ENCODE results near the gene TYK2.
A peak's percentile ranks its signal among the peaks of the same experiment; 100 is the strongest.
"Not testable (repeated sequence)": the region's sequence is repeated elsewhere in the genome, so short reads cannot be mapped to it uniquely, and the experiment has no call there.

Gene TYK2

DNA sequence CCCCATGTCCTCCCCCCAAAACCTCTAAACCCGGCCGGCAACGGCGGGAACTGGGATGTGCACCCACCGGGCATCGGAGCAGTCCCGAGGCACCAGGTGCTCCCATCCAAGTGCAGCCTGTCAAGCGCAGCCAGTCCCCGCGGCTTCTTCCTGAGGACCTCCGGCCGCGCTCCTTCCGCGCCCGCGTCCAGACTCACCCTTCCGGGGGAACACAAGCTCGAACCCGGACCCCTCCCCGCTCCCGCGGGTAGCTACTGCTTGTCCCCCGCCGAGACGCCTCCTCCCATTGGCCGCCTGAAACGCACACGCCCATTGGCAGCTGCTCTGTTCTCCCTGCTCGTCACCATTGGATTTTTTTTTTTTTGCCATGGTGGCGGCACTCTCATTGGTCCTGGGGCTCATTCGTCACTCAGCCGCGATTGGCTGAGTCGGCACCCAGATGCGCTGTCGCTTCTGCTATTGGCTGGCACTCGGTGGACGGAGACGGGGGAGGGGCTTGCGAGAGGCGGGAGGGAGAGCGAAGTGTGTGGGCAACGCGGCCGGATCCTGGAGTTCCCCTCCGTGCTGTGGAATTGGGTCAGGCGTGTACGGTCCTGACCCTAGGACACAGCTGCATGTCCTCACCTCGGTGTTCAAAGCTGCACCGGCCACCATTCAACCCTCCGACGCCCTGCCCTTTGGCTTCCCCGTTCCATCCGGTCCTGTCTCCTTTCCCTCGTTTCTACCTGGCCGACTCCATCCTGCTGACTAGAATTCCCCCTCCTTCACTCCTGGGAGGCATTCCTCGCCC is at the start of gene TYK2:
Gene TYK2, minus strand, starts transcription at position 260 of the 790 bp plus-strand sequence. CDS start 2,166 bp downstream, outside the sequence.
- DNase-seq (ENCODE audit: low read depth) = peak; percentile 89

DNA sequence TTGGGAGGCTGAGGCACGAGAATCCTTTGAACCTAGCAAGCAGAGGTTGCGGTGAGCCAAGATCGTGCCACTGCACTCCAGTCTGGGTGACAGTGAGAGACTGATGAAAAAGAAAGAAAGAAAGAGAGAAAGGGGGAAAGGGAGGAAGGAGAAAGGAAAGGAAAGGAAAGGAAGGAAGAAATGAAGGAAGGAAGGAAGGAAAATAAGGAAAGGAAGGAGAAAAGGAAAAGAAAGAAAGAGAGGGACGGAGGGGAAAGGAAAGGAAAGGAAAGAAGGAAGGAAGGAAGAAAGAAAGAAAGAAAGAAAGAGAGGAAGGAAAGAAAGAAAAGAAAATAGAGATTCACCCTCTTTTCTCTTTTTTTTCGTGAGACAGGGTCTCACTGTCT is 48.6 kb upstream of the TYK2 start:
- no peak for DNase-seq (ENCODE audit: low read depth)

DNA sequence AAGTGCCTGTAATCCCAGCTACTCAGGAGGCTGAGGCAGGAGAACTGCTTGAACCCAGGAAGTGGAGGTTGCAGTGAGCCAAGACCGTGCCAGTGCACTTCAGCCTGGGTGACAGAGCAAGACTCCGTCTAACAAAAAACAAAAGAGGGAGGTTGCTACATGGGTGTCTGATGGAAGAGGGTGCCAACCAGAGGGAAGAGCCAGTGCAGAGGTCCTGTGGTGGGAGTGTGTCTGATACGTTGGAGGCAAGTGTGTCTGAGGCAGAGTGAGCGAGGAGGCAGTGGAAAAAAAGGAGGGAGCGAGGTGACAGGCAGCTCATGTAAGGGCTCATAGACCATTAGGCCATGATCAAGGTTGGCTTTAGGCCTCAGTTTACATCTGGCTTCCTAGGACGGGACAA is 46.8 kb upstream of the TYK2 start:
- DNase-seq (ENCODE audit: low read depth) = no peak

DNA sequence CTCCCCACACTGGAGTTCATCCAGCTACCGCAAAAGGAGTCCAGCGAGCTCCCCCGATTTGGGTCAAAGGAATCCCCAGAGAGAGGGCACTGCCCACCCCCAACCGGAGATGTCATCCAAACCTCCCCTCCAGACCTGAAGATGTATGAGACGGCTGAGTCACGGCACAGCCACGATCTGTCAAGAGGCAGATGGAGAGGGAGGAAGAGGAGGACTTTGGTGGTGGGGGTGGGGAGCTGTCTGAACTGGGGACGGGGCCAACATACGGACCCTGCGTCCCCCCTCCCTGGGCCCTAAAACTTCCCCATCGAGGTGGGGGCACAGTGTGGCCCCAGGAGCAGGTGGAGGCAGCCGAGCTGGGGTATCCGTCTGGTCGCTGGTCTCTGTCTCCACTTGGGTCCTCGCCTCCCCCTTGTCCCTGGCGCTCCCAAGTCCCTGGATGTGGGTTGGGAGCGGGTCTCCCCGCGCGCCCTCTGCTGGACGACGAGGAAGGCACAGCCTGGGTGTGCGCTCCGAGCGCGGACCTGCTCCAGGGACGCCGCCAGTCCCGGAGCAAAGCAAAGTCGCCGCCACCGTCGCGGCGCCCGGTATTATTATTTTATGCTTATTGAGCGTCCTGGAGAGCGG is 43.8 kb upstream of the TYK2 start:
- DNase-seq (ENCODE audit: low read depth) = peak; percentile 52

DNA sequence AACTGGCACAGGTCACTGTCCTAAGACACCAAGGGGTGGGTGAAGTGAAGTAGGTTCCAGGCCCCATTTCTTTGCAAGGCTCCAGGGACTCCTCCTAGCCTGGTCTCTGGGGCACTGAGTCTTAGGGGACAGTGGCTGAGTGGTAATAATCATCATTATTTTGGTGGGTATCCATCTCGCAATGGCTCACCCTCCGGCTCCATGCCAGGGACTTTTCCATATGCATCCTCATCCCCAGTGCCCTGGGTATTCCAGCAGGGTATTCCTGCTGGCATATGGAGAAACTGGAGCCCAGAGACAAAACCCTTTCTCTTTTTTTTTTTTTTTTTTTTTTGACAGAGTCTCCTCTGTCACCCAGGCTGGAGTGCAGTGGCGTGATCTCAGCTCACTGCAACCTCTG is 42.5 kb upstream of the TYK2 start:
- no peak for DNase-seq (ENCODE audit: low read depth)

DNA sequence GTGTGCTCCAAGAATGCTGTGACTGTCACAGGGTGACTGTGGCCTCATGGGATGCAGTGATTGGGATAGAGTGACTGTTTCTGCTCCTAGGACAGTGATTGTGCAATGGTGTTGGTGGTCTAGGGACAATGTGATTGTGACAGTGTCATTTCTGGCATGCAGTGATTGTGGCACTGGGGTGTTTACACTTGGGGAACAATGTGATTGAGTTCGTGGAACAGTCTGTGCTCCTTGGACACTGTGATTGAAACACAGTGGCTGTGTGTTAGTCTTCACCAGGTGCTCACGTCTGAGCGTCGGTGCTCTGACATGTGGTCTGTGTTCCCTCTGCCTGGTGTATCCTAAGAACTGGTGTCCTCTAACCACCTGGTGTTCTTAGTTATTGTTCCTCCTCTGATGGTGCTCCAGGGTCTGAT is 41.7 kb upstream of the TYK2 start:
- DNase-seq (ENCODE audit: low read depth) = no peak

DNA sequence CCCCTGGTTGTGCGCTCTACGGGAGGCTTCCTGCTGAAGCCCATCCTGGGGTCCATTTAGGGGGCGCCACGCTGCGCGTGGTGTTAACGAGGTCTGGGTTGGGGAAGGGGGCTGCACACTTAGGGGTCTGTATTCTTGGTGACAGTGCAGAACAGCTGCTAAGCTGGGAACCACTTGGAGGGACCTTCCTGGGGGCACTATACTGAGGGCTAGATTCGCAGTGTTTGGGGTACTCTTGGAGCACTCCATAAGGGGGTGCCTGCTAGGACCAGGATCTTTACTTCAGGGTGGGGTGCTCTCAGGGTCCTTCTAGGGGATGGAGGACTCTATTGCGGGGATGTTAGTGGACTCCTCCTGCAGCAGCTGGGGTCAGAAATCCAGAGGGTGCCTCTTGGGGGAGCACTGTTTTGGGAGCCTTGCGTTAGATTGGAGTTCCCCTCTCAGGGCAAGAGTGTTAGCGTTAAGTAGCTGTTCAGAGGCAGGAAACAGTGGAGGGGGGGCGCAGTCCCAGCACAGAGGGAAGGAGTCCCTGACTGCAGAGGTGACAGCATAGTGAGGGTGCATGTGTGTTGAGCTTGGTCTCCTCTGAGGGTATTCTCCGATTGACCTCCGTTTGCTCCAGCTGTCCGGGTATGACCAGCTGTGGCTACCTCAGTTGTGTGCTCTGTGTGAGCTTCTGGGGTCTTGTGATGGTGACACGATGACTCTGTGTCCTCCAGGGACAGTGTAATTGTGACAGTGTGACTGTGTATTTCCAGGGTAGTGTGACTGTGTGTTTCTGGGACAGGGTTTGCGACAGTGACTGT is 41.1 kb upstream of the TYK2 start:
- no peak for DNase-seq (ENCODE audit: low read depth)

DNA sequence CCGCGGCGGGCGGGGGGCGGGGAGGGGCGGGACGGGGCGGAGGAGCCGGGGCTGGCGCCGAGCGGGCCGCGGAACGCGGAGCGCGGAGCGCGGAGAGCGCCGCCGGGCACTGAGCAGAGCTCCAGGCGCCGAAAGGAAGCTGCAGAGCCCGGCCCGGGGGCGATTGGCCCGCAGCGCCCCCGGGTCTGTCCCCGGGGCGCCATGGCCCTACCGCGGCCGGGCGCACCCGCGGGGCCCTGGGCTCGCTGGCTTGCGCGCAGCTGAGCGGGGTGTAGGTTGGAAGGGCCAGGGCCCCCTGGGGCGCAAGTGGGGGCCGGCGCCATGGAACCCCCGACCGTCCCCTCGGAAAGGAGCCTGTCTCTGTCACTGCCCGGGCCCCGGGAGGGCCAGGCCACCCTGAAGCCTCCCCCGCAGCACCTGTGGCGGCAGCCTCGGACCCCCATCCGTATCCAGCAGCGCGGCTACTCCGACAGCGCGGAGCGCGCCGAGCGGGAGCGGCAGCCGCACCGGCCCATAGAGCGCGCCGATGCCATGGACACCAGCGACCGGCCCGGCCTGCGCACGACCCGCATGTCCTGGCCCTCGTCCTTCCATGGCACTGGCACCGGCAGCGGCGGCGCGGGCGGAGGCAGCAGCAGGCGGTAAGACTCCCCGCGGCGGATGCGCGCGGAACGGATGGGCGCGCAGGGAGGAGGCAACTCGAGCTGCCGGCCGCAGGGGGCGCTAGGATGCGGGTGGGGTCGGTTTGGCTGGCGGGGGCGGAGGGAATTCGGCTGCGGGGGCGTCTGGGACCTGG is 40.3 kb upstream of the TYK2 start, which contains the start of gene PDE4A:
Gene PDE4A, plus strand, starts transcription at position 95 of the 796 bp plus-strand sequence. Its CDS starts 227 bp downstream, at position 322.
- DNase-seq (ENCODE audit: low read depth) = no peak

DNA sequence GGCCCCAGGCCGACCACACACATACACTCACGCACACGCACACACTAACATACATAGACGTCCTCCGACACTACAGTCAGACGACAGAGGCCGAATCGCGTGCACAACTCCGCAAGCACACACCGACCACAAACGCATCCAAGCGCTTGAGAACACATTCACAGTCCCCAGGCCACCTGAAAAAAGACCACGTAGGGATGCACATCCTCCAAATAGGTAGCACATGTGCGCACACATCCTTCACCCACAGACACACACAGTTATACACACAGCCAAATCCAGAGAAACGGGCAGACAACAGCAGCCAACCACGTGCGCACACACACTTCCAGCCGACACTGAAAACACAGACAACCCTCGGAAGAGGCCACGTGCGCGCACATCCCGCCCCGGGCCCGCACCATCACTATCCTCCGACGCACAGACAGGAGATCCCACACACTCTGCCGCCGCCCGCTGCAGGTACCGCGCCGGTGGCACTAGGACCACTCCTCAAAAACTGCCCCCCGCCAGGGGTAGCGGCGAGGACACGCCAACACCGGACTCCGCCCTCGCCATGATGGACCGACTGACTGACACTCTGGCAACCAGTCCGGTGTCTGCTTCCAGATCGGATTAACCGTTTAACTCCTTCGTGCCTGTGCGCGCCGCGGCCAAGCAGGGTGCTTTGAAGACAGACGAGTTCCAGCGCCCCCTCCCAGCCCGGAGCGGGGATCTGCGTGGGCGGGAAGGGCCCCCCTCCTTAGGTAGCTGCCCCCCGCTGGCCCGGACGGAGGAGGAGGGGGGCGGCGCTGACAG is 39.5 kb upstream of the TYK2 start:
- no peak for DNase-seq (ENCODE audit: low read depth)

DNA sequence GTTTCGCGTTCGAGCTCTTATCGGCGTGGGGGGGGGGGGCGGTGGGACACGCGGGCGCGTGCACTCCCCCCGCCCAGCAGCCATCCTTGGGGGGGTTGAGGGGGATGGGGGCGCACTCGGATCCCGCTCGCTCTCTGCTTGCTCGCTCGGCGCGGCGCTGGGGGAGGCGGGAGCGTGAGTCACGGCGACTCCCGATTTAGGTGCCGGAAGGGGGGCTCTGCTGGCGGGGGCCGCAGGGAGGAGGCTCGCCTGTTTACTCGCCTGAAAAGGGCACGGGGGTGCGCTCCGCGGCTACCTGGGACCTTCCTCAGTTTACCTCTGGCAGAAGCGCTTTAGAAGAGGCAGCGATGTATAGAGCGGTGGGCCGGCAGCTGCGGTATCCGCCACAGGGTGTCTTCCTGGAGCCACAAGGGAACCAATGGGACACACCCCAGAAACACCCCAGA is 38.9 kb upstream of the TYK2 start:
- no peak for DNase-seq (ENCODE audit: low read depth)

DNA sequence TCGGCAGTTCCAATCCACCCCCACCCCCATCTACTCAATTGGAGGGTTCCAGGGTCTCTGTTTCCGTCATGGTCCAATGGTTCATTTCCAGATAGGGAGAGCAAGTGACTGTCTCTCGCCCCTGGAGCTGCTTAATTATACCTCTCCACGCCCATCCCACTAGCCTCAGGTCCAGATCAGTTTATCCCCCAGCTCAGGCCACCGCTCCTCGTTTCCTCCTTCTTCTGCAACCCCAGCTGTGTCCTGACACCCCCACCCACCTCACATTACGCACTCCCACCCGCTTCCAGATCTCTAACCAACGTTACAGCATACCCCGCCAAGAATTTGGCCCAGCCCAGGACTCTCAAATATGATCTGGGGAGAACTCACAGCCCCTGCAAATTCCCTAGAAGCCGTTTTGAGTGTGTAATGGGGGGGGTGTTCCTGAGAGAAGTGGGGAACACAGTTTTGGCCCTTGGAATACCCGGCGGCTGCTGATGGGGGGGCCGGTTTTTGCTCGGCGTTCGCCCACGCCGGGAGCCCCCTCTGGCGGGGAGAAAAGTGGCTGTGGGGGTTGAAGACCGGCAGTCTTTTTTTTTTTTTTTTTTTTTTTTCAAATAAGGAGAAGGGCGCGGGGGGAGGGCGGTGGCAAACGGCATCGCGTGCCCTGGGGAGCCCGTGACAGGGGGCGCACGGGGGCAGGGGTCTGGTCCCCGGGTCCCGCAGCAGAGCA is 38.3 kb upstream of the TYK2 start:
- no peak for DNase-seq (ENCODE audit: low read depth)

DNA sequence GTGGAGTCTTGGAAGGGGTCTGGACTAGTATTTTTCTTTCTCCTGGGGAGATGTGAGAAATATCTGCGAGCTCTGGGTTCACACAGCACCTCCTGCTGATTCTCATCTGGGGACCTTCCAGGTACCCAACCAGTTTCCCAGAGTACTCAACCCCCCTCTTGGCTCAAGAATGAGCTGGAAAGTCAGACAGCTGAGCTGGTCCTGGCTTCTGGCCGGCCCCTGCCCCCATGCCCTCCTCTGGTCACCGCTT is 37.8 kb upstream of the TYK2 start:
- no peak for DNase-seq (ENCODE audit: low read depth)

DNA sequence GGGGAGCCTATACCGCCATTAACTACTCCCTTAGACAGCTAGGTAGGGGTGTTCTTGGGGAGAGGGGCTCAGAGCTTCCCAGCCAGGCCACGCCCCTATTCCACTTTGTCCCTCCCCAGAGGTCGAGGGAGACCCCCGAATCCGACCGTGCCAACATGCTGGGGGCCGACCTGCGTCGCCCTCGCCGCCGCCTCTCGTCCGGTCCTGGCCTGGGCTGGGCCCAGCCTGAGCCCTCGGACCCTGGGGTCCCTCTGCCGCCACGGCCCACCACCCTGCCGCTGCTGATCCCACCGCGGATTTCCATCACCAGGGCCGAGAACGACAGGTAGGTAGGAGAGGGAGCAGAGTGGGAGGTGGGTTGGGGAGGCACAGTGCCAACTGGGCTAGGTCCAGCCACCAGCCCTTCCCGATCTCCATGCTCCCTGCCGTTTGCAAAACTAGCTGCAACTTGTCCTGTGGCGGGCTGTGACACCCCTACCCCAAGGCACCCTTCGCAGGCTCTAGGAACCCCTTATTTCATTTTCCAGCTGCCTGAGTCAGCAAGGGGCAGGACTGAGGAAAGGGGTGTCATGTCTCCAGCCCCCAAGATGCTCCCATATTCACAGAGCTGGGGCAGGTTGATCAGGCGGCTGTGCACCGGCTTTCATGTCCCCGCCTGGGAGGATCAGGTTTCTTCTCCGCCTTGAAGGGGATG is 37.3 kb upstream of the TYK2 start:
- DNase-seq (ENCODE audit: low read depth) = no peak

DNA sequence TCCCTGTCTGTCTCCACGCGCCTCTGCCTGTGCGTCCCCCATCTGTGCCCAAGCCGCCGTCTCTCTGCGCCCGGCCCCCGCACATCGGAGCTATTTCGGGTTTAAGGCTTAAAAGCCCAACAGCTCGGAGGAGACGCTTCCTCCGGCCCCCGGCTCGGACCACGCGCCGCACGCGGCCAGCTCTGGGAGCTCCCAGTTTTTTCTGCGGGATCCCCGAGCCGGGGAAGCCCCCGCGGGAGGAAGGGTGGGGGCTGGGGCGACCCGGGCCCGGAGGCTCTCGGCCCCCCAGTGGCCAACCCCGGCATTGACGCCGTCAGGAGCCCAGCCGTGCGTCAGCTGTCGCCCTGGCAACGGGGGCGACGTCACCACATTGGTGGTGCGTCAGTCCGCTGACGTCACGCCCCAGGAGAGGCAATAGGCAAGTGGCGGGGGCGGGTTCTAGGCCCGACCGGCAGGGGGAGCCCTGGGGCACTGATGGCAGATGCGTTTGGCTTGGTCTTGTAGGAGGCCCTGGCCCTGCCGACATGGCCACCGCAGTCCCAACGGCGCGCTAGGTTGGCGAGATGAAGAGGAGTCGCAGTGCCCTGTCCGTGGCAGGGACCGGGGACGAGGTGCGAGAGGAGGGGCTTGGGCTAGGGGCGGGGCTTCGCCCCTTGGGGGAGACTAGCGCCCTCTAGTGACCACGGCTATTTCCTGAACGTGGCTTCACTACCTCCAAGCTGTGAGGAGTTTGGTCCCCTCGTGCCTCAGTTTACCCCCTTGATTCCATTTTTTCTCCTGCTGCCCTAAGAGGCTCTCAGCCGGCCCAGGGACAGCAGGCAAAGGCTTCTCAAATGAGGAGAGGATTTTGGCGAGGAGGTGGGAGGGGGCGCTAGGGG is 36.2 kb upstream of the TYK2 start:
- peak; percentile 92 for DNase-seq (ENCODE audit: low read depth)

DNA sequence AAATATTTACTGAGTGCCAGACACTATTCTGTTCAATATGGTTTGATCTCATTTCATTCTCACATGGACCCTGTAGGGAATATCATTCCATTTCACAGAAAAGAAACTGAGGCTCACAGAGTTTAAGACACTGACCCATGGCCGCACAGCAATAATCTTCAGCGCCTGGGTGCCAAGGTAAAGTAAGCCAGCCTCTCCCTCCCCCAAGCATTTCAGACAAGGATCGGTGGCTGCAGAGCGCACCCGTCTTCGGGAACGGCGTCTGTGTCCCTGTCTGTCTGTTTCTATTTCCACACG is 35.7 kb upstream of the TYK2 start:
- DNase-seq (ENCODE audit: low read depth) = no peak

DNA sequence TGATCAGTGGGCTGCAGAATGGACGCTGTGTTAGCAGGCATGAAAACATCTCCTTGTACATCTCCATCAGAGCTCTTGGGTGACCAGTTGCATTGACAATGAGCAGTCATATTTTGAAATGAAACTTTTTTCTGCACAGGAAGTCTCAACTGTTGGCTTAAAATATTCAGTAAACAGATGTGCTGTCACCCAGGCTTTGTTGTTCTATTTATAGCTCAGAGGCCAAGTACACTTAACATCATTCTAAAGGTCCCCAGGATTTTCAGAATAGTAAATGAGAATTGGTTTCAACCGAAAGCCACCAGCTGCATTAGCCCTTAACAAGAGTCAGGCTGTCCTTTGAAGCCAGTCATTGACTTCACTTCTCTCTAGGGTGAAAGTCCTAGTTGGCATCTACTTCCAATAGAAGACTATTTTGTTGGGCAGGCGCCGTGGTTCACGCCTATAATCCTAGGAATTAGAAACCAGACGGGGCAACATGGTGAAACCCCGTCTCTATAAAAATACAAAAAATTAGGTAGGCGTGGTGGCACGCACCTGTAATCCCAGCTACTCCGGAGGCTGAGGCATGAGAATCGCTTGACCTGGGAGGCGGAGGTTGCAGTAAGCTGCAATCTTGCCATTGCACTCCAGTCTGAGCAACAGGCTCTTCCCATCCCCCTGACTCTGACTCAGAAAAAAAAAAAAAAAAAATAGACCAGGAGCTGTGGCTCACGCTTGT is 32.0 kb upstream of the TYK2 start:
- DNase-seq (ENCODE audit: low read depth) = no peak

DNA sequence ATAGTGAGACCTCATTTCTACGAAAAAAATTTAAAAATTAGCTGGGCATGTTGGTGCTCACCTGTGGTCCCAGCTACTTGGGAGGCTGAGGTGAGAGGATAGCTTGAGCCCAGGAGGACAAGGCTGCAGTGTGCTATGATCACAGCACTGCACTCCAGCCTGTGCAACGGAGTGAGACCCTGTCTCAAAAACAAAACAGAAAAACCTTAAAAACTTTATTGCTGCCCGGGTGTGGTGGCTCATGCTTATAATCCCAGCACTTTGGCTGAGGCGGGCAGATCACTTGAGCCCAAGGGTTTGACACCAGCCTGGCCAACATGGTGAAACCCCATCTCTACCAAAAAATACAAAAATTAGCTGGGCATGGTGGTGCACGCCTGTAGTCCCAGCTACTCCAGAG is 30.9 kb upstream of the TYK2 start:
- not testable (repeated sequence) for DNase-seq (ENCODE audit: low read depth)

DNA sequence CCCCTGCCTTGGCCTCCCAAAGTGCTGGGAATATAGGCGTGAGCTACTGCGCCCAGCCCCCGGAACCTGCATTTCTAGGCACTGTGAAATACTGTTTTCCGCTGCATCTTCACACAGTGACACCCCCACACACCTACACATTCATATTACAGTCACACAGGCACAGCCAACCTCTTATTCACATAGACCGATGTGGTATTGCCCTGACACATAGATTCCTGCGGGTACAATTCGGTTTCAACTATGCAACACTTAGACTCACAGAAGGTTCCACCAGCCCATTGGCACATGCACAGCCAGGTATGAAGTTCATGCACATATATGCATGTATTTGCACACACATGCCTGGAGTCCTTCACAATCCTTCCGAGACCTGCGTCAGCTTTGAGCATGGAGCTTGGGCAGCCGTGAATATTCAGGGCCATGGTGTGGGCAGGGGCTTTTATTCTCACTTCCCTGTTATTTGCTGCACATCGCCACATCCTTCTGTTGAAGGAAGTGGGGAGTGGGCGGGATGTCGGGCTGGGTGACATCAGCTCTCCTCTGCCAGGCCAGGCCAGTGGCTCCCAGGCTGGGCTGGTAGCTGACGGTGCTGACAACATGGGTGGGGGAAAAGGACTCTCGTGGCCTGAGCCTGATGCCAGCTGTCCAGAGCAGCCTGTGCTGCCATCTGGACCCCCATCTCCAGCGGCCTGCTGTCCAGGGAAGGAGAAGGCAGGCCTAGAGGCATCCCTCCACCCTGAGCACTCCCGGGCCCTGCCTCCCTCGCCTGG is 28.3 kb upstream of the TYK2 start:
- peak; percentile 45 for DNase-seq (ENCODE audit: low read depth)

Measured in activated T-helper 9 cell treated with anti-CD3 and anti-CD28 coated beads, Interleukin-2, amount 50 U/mL, for 16 hours (primary cell).